Measurements from ENCODE around the gene RAPGEF5. TPM values are rescaled to one million over a fixed set of nuclear protein-coding genes. Genes with fewer than 3 reads are reported as not detected.

The RAPGEF5 gene
- total RNA-seq, 1 donor from 2014 or later, result 12.4 TPM

DNA sequence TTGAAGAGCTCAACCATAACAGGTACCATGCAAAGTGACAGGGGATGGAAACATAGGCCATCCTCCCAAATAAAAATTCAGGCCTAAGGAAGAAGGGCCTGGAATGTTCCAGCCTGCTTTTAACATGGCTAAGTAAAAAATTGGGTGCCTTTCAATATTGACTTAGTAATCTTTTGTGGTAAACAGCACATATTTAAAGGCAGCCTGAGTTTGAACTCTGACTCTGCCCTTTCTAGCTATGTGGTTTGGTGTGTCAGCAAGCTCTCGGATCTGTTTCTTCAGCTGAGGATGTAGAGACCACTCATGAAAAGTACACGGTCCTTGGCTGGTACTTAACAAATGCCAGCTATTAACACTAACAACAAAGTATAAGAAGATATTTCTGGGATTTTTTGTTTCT lies 219.5 kb downstream of the RAPGEF5 start:
- Mint-ChIP-seq H3K9me3 (no peaks in the 10 kb centered on the region), H3K27me3 (no peaks in the 10 kb centered on the region), H3K27ac (no peak overlapping the region), H3K4me3 (no peak overlapping the region), H3K4me1 (no peaks in the 10 kb centered on the region), H3K36me3 (ENCODE audit: low read depth) (peaks cover 2% of the 10 kb centered on the region)
- CTCF ChIA-PET, result interaction anchor here (1.3 kb wide), 1 partner anchor 315 kb away, joined by 3 read pairs; no protein-coding TSS in a partner anchor
- TF ChIP-seq, protein P1, sequence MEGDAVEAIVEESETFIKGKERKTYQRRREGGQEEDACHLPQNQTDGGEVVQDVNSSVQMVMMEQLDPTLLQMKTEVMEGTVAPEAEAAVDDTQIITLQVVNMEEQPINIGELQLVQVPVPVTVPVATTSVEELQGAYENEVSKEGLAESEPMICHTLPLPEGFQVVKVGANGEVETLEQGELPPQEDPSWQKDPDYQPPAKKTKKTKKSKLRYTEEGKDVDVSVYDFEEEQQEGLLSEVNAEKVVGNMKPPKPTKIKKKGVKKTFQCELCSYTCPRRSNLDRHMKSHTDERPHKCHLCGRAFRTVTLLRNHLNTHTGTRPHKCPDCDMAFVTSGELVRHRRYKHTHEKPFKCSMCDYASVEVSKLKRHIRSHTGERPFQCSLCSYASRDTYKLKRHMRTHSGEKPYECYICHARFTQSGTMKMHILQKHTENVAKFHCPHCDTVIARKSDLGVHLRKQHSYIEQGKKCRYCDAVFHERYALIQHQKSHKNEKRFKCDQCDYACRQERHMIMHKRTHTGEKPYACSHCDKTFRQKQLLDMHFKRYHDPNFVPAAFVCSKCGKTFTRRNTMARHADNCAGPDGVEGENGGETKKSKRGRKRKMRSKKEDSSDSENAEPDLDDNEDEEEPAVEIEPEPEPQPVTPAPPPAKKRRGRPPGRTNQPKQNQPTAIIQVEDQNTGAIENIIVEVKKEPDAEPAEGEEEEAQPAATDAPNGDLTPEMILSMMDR (IDR thresholded peaks at IDR 0.05), result no peak
- DNase-seq (no peak), ATAC-seq (ENCODE audit: low read depth) (no peak)
- POLR2A ChIA-PET, result no interaction called here
- intact Hi-C loops (cut with micrococcal nuclease), result no loop called here

- no peak overlapping the region for H3K4me3 Mint-ChIP-seq
- peaks cover 2% of the 10 kb centered on the region for H3K36me3 Mint-ChIP-seq (ENCODE audit: low read depth)
- TF ChIP-seq, protein P1 (IDR thresholded peaks at IDR 0.05), result no peak
- DNase-seq (no peak), ATAC-seq (ENCODE audit: low read depth) (no peak)
- POLR2A ChIA-PET, result no interaction called here
- intact Hi-C loops (cut with micrococcal nuclease), result no loop called here
- H3K4me1 Mint-ChIP-seq, result no peaks in the 10 kb centered on the region
- H3K27ac Mint-ChIP-seq, result no peak overlapping the region
- H3K27me3 Mint-ChIP-seq, result no peaks in the 10 kb centered on the region
- CTCF ChIA-PET, result interaction anchor here (1.3 kb wide), 1 partner anchor 315 kb away, joined by 3 read pairs; no protein-coding TSS in a partner anchor
- H3K9me3 Mint-ChIP-seq, result no peaks in the 10 kb centered on the region
Observed at GRCh38 chr7:22137026-22137425, 219.9 kb downstream of the RAPGEF5 start.

DNA sequence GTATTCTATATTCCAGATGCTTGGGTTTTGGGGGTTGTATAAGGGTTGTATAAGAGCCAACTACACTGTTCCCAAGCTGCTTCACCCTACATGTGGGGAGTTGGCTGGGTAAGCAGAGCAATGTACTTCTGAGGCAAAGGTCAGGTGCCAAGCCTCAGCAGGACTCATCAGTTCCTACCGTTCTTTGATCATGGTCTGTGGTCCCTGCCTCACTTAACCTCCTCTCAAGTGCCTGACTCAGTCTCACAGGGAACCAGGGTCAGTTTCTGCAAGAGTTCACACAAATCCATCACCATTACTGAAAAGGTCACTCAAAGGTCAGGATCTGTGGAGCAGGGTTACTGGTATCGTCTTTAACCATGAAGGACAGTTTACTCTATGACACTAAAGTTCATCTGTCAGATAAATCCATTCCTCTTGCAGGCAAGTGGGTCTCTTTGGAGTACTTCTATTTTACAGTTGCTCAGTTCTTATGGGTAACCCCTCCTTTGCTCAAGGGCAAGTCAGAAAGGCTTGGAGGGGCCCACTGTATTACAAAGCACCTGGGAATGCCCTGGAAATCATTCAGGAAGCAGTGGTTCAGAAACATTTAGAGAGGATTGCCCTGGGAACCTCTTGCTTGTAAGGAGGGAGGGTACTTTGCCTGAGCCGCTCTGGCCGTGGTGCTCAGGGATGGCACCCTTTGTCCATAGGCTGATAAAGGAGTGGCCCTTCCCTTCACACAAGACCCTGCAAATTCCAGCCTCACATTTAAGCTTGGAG lies 227.0 kb downstream of the RAPGEF5 start:
- TF ChIP-seq, protein P1 (IDR thresholded peaks at IDR 0.05), result no peak
- POLR2A ChIA-PET, result no interaction called here
- H3K36me3 Mint-ChIP-seq (ENCODE audit: low read depth), result peaks cover 2% of the 10 kb centered on the region
- no peaks in the 10 kb centered on the region for H3K9me3 Mint-ChIP-seq
- intact Hi-C loops (cut with micrococcal nuclease), result no loop called here
- CTCF ChIA-PET, result no interaction called here
- H3K27ac Mint-ChIP-seq, result no peak overlapping the region
- DNase-seq (no peak), ATAC-seq (ENCODE audit: low read depth) (no peak)
- H3K27me3 Mint-ChIP-seq, result no peaks in the 10 kb centered on the region
- H3K4me1 Mint-ChIP-seq, result no peaks in the 10 kb centered on the region
- H3K4me3 Mint-ChIP-seq, result no peak overlapping the region

GRCh38 chr7:22129166-22129565 lies 227.8 kb downstream of the RAPGEF5 start:
- ChIA-PET POLR2A (no interaction called here), CTCF (no interaction called here)

DNA sequence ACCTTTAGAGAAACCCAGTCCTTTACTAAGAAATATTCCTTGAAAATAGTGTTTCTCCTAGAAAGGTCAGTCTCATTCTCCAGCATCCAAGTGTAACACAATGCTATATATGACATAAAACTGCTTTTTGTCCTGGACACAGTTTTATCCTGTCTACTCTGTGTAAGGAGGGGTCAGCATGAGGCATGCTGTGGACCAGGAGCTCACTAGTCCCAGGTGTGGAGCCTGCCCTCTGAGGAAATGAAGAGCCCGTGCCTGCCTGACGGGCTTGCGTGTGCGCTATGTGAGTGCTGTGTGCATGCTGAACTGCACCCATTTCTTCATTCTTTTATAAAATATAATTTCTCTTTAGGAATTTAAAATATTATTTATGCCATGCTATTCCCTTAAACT lies 228.4 kb downstream of the RAPGEF5 start:
- CTCF ChIA-PET, result no interaction called here
- POLR2A ChIA-PET, result no interaction called here

More at GRCh38 chr7:22129166-22129565, 227.8 kb downstream of the RAPGEF5 start:
- H3K27me3 Mint-ChIP-seq, result no peaks in the 10 kb centered on the region
- H3K4me1 Mint-ChIP-seq, result no peaks in the 10 kb centered on the region
- no peak overlapping the region for H3K4me3 Mint-ChIP-seq
- TF ChIP-seq, protein P1 (IDR thresholded peaks at IDR 0.05), result no peak
- DNase-seq (no peak), ATAC-seq (ENCODE audit: low read depth) (no peak)
- no peaks in the 10 kb centered on the region for H3K36me3 Mint-ChIP-seq (ENCODE audit: low read depth)
- H3K27ac Mint-ChIP-seq, result no peak overlapping the region
- no peaks in the 10 kb centered on the region for H3K9me3 Mint-ChIP-seq
- intact Hi-C loops (cut with micrococcal nuclease), result no loop called here

More for the DNA sequence above, 228.4 kb downstream of the RAPGEF5 start:
- Mint-ChIP-seq H3K4me1 (no peaks in the 10 kb centered on the region), H3K27ac (no peak overlapping the region), H3K36me3 (ENCODE audit: low read depth) (no peaks in the 10 kb centered on the region), H3K27me3 (no peaks in the 10 kb centered on the region), H3K9me3 (no peaks in the 10 kb centered on the region), H3K4me3 (no peak overlapping the region)
- ATAC-seq (ENCODE audit: low read depth), result no peak
- no peak for DNase-seq
- TF ChIP-seq, protein P1 (IDR thresholded peaks at IDR 0.05), result no peak
- intact Hi-C loops (cut with micrococcal nuclease), result no loop called here

Measured in activated B cell treated with CpG ODN at 0.5 μM for 24 hours (primary cell).